T-helper 1 cell (primary cell): ENCODE data around the gene FAM50B.
A peak's percentile ranks its signal among the peaks of the same experiment; 100 is the strongest.
"Not testable (repeated sequence)": the region's sequence is repeated elsewhere in the genome, so short reads cannot be mapped to it uniquely, and the experiment has no call there.

Experiments
- DNase-seq, 5 donors: peaks; one replicate each; pipeline ENCODE4 v3.0.0-alpha.2; 2012 to 2020

FAM50B gene

DNA sequence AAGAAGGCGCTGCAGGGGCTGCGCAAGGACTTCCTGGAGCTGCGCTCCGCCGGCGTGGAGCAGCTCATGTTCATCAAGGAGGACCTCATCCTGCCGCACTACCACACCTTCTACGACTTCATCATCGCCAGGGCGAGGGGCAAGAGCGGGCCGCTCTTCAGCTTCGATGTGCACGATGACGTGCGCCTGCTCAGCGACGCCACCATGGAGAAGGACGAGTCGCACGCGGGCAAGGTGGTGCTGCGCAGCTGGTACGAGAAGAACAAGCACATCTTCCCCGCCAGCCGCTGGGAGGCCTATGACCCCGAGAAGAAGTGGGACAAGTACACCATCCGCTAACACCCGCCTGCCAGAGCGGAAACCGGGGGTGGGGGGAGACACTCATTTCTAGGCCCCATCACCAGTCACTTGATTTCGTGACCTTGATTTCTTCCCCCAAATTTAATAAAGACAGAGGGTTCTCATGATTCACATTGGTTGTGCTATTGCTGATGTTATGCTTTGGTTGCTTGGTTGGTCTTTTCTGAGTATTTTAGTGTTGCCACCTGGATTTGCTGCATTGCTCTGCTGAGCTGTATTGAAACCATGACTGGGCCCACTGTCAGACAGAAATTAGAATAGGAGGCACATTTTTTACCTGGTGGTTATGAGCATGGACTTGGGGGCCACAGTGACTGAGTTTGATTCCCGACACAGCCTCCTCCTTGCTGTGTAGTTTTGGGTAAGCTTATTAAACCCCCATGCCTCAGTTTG lies 1.5 kb downstream of the FAM50B start:
- peak in 1 of 5 donors; percentile 53 for DNase-seq

- DNase-seq: no peak
Measured at GRCh38 chr6:3851839-3852238, 2.7 kb downstream of the FAM50B start.

DNA sequence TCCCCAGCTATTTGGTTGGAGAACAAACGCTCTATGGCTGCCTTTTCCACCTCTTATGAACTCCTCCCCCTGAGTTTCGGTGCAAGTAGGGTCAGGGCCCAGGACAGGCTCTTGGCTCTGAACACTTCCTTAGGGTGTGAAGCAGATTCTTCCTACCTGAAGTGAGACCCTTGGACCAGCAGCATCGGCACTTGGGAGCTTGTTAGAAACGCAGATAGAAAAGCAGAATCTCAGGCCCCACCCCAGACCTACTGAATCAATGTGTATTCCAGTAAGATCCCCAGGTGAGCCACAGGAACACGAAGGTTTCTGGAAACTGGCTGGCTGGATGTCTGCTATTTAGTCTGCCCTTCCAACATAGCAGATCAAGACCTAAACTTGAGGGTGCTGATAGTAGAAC lies 3.2 kb downstream of the FAM50B start:
- DNase-seq: no peak

- DNase-seq: no peak
Measured at GRCh38 chr6:3855866-3856265, 6.7 kb downstream of the FAM50B start.

GRCh38 chr6:3856576-3856975 lies 7.4 kb downstream of the FAM50B start:
- no peak for DNase-seq

GRCh38 chr6:3857468-3858456 lies 8.6 kb downstream of the FAM50B start:
- no peak for DNase-seq

- DNase-seq: no peak
Measured at GRCh38 chr6:3859878-3860552, 10.8 kb downstream of the FAM50B start.

DNA sequence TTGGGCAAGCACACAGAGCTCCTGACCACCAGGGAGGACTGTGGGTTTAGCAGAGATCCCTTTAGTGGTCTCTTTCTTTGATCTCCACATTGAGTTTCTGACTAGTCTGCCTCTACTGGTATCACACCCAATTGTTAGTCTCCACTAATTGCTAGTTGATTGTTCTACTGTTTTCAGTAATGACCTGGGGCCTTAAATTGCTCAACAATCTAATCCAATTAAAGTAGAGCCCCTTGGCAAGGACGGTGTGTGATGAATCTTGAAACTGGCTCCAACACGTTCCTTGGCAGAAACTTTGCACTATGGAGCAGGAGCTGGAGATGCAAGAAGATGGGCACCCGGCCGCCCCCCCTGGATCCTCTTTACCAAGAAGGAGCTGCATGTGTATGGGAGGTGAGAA lies 12.3 kb downstream of the FAM50B start:
- no peak for DNase-seq

- no peak for DNase-seq
Measured at GRCh38 chr6:3862038-3862437, 12.9 kb downstream of the FAM50B start.

- DNase-seq: not testable (repeated sequence)
Measured at GRCh38 chr6:3863322-3863721, 14.1 kb downstream of the FAM50B start.

- no peak for DNase-seq
Measured at GRCh38 chr6:3865463-3865862, 16.3 kb downstream of the FAM50B start.

- DNase-seq: peak in 1 of 5 donors; percentile 49
Measured at GRCh38 chr6:3867641-3868502, 18.7 kb downstream of the FAM50B start.

DNA sequence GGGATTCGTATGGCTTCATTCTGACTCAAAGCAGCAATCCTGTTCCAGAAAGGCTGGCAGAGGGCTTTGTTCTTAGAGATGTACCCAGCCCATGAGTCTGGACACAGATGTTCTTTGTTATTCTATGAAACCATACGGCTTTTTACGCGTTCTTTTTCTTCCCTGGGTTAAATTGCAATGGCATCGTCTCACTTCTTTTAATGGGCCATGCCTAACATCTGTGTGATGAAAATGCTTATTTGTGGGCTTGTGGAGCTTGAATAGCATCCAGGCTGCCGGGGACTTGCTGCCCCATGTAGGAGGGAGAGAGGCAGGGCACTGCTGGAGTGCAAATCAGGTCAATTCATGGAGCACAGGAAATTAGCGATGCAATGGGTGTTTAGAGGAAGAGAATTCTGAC lies 19.4 kb downstream of the FAM50B start:
- no peak for DNase-seq

DNA sequence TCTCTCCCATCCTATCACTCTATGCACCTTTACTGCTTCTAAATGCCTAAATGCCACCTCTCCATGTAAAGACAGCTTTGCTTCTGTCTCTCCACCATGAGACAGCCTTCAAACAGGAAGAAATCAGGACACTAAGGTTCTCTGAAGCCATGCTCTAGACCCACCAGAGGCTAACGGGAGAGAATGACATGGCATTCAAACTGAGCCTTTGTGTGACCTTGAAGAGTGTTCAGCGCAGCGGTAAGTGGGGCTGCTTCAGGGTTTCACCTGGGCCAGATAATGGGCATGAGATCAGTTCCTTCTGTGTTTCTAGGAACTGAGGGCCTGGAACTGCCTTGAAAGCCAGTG lies 20.1 kb downstream of the FAM50B start:
- DNase-seq: no peak

GRCh38 chr6:3869632-3870527 lies 20.7 kb downstream of the FAM50B start:
- no peak for DNase-seq

- no peak for DNase-seq
Measured at GRCh38 chr6:3870528-3870925, 21.4 kb downstream of the FAM50B start.

DNA sequence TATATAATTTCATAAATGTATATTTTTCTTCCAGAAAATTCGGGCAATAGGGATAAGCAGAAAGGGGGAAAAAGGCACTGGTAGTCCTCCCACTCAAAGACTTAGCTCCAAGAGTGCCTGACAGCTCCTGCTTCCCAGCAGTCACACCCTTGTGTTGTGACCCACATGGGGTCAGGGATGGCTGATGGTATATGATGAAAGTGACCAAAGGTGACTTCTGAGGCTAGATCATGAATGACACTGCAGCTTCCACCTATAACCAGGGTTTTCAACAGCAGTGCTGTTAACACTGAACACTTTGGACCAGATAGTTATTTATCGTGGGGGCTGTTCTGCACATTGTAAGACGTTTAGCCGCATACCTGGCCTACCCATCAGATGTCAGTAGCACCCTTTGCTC lies 22.3 kb downstream of the FAM50B start:
- no peak for DNase-seq

GRCh38 chr6:3871939-3872338 lies 22.8 kb downstream of the FAM50B start:
- no peak for DNase-seq

- DNase-seq: no peak
Measured at GRCh38 chr6:3872370-3872854, 23.2 kb downstream of the FAM50B start.

DNA sequence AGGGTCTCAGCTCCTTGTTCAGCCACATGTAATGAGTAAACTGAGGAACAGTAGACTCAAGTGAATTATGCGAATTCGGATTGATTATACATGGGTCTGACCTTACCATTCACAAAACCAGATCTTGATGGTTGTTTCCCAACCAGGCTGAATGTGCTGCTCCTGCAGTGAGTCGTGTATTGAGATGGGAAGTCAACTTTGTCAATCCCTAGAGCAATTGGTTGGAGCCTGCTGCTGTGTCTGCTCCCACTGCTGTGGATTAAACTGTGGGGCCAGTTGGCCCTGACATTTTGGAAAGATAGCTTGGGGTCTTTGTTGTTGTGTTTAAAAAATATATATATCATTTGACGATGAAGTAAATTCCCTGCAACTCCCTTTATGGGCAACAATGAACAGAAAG lies 23.9 kb downstream of the FAM50B start:
- no peak for DNase-seq

DNA sequence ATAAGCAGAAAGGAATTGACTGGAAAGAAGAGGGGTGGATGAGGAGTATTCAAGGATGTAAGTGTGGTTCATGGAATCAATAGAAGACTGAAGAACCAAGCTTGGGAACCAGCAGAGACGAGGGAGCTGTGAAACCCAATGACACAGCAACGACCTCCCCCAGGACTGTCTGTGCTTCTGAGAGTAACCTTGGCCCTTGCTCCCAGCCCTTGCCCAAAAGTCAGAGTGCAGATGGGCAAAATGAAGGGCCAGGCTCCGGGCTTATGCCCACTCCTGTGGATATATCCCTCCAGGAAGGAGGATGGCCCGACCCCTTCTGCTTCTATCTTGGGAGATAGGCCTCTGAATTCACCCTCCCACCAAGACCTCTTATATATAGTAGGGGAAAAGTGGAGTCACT lies 24.9 kb downstream of the FAM50B start:
- no peak for DNase-seq
